ENCODE measurements around the gene STEAP4. TPM values are rescaled to one million over a fixed set of nuclear protein-coding genes. Genes with fewer than 3 reads are reported as not detected.

STEAP4 gene
- polyA plus RNA-seq, 1 of the 3 experiments (the other 2 are of a cell fraction): not detected

DNA sequence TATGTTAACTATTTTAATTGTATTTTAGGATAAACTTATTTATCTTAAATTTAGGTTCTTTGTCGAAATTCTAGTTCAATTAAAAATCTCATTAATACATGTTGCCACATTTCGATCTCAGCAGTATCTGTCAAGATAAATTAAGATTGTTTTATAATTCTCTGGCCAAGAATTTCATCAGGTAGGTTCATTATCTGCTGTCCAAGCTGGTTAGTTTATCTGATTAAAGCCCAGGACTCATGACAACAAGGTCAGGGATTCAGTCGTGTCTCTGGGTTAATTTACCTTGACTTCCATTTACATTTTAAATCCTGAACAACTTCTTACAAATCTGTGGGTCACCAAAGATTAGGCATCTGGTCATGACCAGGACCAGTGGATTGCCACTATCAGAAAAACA lies 7.6 kb downstream of the STEAP4 start:
- H3F3A ChIP-seq (replicated peaks; ENCODE audit: insufficient read depth): no peaks in the 10 kb centered on the region
- no peaks in the 10 kb centered on the region for H3K79me2 ChIP-seq (ENCODE audit: insufficient read depth)
- no peaks in the 10 kb centered on the region for H3K9me3 ChIP-seq
- no peaks in the 10 kb centered on the region for H3K27me3 ChIP-seq (ENCODE audit: insufficient read depth)
- ChIA-PET CTCF (interaction anchor here (1.4 to 2.0 kb wide), 2 partner anchors 47 to 56 kb away, joined by 4 to 6 read pairs; no protein-coding TSS in a partner anchor), POLR2A (no interaction called here)
- H3K4me2 ChIP-seq: no peak overlapping the region
- no peaks in the 10 kb centered on the region for H3K9me2 ChIP-seq
- H3K9ac ChIP-seq: no peak overlapping the region
- H3K27ac ChIP-seq (ENCODE audit: low read depth in 2 of 2, low read length in 1 of 2): no peak overlapping the region
- TF ChIP-seq POLR2AphosphoS5 (IDR thresholded peaks at IDR 0.05; ENCODE audit: low read depth, low read length): no peak
- no peak for TF ChIP-seq GABPA (IDR thresholded peaks at IDR 0.05; ENCODE audit: low read depth)
- no peak for TF ChIP-seq FOXM1 (IDR thresholded peaks at IDR 0.05; ENCODE audit: low read depth)
- TF ChIP-seq JUND (IDR thresholded peaks at IDR 0.05): no peak
- no peak overlapping the region for H2AFZ ChIP-seq (ENCODE audit: low read depth)
- H4K20me1 ChIP-seq (ENCODE audit: insufficient read depth): no peaks in the 10 kb centered on the region
- H3K4me3 ChIP-seq (ENCODE audit: low read depth in 2 of 2, low read length in 1 of 2): no peak overlapping the region
- 22% methylated on average over 3 of the region's 3 CpGs for WGBS (ENCODE audit: low lambda C conversion rate)
- no peaks in the 10 kb centered on the region for H3K4me1 ChIP-seq (ENCODE audit: control insufficient read depth in 1 of 2, insufficient read depth in 2 of 2, low read depth in 1 of 2, low read length in 1 of 2)
- no peak for DNase-seq
- no peaks in the 10 kb centered on the region for H3K36me3 ChIP-seq (replicated peaks in 1 of 2; ENCODE audit: control insufficient read depth in 1 of 2, insufficient read depth in 2 of 2, low read length in 1 of 2)

- no peak overlapping the region for H3K27ac ChIP-seq (ENCODE audit: low read depth in 2 of 2, low read length in 1 of 2)
- H3F3A ChIP-seq (replicated peaks; ENCODE audit: insufficient read depth): no peaks in the 10 kb centered on the region
- H4K20me1 ChIP-seq (ENCODE audit: insufficient read depth): no peaks in the 10 kb centered on the region
- ChIA-PET POLR2A (no interaction called here), CTCF (no interaction called here)
- H3K9me2 ChIP-seq: 0 out of 2 replicates have a peak, but pooled peaks cover 2% of the 10 kb centered on the region
- no peak overlapping the region for H2AFZ ChIP-seq (ENCODE audit: low read depth)
- H3K27me3 ChIP-seq (ENCODE audit: insufficient read depth): no peaks in the 10 kb centered on the region
- H3K4me3 ChIP-seq (ENCODE audit: low read depth in 2 of 2, low read length in 1 of 2): no peak overlapping the region
- no peak for TF ChIP-seq MXI1 (IDR thresholded peaks at IDR 0.05; ENCODE audit: low read depth, low read length)
- TF ChIP-seq, protein P1, sequence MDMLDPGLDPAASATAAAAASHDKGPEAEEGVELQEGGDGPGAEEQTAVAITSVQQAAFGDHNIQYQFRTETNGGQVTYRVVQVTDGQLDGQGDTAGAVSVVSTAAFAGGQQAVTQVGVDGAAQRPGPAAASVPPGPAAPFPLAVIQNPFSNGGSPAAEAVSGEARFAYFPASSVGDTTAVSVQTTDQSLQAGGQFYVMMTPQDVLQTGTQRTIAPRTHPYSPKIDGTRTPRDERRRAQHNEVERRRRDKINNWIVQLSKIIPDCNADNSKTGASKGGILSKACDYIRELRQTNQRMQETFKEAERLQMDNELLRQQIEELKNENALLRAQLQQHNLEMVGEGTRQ (IDR thresholded peaks at IDR 0.05; ENCODE audit: borderline replicate concordance, low read depth, low read length): no peak
- TF ChIP-seq FOXM1 (IDR thresholded peaks at IDR 0.05; ENCODE audit: low read depth): no peak
- no peak for TF ChIP-seq TAF1 (IDR thresholded peaks at IDR 0.05; ENCODE audit: borderline replicate concordance, low read depth, low read length)
- TF ChIP-seq POLR2AphosphoS5 (IDR thresholded peaks at IDR 0.05; ENCODE audit: low read depth, low read length): no peak
- TF ChIP-seq MEF2A (IDR thresholded peaks at IDR 0.05; ENCODE audit: borderline replicate concordance, low read depth): no peak
- TF ChIP-seq TEAD4 (IDR thresholded peaks at IDR 0.05; ENCODE audit: borderline replicate concordance, insufficient read depth): no peak
- TF ChIP-seq NRF1 (IDR thresholded peaks at IDR 0.05; ENCODE audit: low read depth, low read length): no peak
- TF ChIP-seq NFIC (IDR thresholded peaks at IDR 0.05; ENCODE audit: borderline replicate concordance): no peak
- no peak for TF ChIP-seq MAX (IDR thresholded peaks at IDR 0.05; ENCODE audit: low read depth)
- TF ChIP-seq FOXJ3 (CRISPR knock-in tag; IDR thresholded peaks at IDR 0.05): no peak
- TF ChIP-seq, protein P2, sequence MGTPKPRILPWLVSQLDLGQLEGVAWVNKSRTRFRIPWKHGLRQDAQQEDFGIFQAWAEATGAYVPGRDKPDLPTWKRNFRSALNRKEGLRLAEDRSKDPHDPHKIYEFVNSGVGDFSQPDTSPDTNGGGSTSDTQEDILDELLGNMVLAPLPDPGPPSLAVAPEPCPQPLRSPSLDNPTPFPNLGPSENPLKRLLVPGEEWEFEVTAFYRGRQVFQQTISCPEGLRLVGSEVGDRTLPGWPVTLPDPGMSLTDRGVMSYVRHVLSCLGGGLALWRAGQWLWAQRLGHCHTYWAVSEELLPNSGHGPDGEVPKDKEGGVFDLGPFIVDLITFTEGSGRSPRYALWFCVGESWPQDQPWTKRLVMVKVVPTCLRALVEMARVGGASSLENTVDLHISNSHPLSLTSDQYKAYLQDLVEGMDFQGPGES (IDR thresholded peaks at IDR 0.05; ENCODE audit: low read depth, low read length): no peak
- no peak for TF ChIP-seq GATA2 (CRISPR knock-in tag; IDR thresholded peaks at IDR 0.05)
- TF ChIP-seq JUND (IDR thresholded peaks at IDR 0.05): no peak
- no peak for TF ChIP-seq TCF12 (IDR thresholded peaks at IDR 0.05)
- no peak overlapping the region for H3K4me2 ChIP-seq
- no peak overlapping the region for H3K9ac ChIP-seq
- H3K79me2 ChIP-seq (ENCODE audit: insufficient read depth): no peaks in the 10 kb centered on the region
- H3K4me1 ChIP-seq (ENCODE audit: control insufficient read depth in 1 of 2, insufficient read depth in 2 of 2, low read depth in 1 of 2, low read length in 1 of 2): no peaks in the 10 kb centered on the region
- no peaks in the 10 kb centered on the region for H3K36me3 ChIP-seq (replicated peaks in 1 of 2; ENCODE audit: control insufficient read depth in 1 of 2, insufficient read depth in 2 of 2, low read length in 1 of 2)
- no peak for DNase-seq
- H3K9me3 ChIP-seq: no peaks in the 10 kb centered on the region
- 77% methylated on average over 1 of the region's 1 CpG for WGBS (ENCODE audit: low lambda C conversion rate)
These were observed 12.8 kb downstream of the STEAP4 start for GRCh38 chr7:88293866-88294265.
